Endometrium (tissue), 2 donors: Measurements from ENCODE around the gene KCNG2.

Source experiments
- FAIRE-seq: peaks from 2 replicates; lab custom pipeline; 2012; peaks lifted over from hg19 to GRCh38; lab: Jason Lieb, UNC
- donor health status: control.
- donor health status: control.

The KCNG2 gene

DNA sequence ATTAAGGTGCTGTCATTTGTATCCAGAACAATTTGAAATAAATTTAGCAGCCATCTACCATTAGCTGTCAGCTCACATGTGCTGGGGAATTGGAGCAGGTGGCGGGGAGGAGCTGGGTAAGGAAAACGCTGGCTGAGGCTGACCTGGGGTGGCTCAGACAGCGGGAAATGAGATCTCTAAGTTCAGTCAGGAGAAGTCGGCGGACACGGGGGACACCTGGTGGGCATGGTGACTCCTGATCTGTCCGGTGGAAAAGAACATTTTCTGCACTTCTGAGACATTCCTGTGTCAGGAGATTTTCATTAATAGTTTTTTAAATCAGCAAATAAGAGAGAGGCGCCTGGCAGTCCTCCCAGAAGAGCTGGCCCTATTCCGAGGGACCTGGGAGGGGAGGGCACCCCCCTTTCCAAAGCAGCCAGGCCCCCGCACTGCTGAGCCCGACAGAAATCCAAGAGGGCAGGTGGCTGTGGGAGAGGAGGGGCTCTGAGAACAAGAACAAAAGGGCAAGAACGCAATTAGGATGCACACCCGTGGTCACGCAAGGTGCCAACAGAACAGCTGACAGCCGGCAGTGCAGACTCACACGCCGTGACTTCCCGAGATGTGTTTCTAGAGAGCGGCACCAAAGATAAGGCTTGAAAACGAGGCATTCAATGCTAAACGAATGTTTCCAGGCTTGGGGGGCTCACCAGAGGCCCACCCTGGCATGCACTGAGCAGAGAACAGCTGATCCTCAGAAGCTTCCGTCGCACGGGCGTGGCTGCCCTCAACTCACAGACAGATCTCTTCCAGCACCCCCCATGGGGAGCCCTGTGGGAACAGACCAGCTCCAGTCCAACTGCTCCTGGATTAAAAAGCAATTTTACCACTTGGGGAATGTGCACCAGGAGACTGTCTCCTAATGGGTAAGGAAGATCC is 127.3 kb downstream of the KCNG2 start:
- no peak for FAIRE-seq

DNA sequence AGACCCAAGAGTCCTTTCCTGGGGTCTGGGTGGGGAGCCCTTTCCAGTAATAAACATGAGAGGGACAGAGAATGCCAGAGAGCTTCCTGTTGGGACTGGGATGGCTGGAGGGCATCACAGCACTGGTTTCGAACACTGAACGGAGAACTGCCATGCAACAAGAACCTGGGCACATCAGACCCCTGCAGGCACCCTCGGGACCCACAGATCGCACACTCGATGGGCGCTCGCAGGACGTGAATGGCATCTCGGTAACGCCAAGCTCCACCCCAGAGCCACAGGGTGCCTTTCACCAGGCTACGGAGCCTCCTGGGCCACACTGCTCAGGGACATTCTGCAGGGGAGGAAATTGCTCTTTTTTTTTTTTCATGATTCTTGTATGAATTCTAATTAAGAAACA is 128.6 kb downstream of the KCNG2 start:
- FAIRE-seq = no peak

DNA sequence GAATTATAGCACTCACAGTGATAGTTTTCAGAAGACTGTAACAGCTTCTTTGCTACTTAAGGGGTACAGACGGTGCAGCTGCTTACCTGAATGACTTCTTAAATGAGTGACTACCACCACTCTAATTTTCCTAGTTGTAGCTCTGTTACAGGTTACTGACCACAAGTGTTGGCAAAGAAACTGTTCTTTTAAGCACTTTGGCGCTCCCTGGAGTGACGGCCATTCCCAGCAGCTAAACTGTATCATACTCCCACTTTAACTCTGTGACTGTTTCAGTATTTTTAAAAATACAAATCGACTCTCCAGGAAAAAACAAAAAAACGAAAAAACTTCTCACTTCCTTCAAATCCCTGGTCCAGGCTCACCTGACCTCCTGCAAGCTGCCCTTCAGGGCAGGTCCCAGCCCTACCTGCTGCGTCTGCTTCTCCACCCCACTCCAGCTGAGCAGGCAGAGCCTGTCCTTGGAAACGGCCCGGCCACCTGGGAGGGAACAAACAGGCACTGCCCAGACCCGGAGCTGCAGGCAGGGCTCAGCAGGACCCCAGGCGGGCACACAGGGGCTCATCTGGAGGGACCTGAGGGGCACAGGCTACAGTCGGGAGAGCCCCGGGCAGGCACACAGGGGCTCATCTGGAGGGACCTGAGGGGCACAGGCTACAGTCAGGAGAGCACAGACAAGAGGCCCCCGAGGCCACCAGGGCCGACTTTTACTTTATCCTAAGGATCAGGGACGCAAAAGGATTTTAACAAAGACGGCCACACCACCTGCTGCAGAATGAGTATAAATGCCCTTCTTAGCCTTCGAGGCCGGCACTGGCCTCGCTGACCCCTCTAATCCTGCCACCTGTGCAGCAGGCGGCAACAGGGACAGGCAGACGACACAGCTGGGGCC is 129.2 kb downstream of the KCNG2 start:
- no peak for FAIRE-seq

DNA sequence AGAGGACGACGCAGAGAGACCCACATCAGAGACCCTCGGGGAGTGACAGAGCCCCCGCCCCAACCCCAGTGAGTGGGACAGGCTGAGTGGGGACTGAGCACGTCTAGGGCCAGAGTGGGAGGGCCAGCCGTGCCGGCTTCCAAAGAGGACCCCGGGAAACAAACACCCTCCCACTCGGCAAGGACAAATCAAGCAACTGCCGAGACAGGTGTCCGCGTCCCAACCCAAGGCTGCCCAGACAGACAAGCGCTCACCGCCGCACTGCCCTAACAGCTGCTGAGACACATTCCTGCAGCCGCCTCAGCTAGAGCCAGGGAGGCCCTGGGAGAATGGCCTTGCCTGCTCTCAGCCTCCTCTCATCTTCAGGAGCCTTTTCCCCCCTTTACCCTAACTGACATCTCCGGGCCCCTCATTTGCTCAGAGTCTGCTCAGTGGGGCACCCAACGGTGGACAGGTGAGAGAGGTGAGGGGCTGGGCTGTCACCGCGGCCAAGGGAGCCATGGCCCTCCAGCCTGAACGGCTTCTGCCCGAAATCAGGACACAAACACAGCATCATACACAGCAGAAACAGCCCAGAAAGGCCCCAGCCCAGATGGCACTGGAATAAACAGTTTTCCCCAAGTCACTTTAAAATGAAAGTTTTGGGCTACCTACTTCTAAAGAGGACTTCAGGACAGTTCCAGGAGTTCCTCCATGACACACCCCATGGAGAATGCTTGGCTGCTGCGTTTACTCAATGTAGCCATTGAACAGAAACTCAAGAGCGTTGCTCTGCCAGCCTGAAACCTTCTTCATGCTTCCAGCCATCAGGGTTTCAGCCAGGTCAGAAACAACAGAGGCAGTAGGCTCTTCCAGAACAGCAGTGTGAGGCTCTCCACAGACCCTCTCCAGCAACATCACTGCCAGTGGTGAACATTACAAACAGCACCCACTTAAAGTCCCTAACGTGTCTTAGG is 130.1 kb downstream of the KCNG2 start:
- no peak for FAIRE-seq

DNA sequence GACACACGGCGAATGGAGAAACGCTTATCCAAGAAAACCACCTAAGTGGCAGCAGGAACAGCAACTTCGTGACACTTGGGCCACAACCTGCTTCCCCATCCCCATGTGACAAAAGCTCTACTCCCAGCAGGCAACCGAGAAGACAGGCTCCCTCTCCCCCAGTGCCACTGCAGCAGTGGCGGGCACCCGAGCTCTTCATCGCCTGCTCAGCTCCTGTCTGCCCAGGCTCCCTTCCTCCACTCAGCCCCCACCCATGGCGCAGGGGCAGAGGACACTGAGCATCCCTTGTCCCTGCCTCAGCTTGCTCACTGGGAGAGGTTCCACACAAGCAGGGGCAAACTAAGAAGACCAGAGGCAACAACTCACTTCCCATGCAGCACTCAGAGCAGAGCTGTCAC is 130.8 kb downstream of the KCNG2 start:
- no peak for FAIRE-seq

DNA sequence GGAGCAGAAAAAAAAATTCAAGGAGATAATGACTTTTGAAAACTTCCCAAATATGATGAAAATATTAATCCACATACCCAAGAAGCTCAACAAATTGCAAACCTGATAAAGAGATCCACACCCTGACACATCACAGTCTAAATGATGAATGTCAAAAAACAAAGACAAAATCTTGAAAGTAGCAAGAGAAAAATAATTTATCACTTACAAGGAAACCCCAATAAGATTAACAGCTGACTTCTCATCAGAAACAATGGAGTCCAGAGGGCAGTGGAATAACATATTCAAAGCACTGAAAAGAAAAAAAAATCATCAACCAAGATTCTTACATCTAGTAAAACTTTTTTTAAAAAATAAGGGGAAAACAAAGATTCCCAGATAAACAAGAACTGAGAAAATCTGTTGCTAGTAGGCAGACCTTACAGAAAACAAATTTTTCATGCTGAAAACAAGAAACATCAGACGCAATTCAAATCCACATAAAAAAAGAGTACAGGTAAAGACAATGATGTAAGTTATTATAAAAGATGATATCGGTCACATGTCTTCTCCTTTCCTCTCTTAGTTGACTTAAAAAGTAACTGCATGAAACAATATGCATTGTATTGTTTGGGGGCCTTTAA is 132.4 kb downstream of the KCNG2 start:
- no peak for FAIRE-seq

DNA sequence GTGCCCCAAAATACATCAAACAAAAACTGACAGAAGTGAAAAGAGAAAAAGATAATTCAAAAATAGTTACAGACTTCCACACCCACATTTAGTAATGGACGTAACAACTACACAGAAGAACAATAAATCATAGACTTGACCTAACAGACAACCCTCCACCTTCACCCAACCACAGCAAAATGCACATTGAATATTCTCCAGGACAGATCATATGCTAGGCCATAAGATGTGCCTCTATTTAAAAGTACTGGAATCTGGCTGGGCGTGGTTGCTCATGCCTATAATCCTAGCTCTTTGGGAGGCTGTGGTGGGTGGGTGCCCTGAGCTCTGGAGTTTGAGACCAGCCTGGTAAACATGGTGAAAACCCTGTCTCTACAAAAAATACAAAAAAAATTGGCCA is 133.7 kb downstream of the KCNG2 start:
- FAIRE-seq = no peak

DNA sequence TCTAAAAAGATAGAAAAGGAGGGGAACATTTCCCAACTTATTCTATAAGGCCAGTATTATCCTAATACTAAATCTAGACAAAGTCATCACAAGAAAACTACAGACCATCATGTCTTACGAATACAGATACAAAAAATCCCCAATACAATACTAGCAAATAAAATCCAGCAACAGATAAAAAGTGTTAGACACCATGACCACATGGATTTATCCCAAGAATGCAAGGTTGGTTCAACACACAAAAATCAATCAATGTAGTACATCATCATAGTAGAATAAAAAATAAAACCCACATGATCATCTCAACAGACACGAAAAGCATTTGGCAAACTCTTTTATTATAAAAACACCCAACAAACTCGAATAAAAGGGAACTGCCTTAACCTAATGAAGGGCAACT is 135.2 kb downstream of the KCNG2 start:
- FAIRE-seq = no peak

DNA sequence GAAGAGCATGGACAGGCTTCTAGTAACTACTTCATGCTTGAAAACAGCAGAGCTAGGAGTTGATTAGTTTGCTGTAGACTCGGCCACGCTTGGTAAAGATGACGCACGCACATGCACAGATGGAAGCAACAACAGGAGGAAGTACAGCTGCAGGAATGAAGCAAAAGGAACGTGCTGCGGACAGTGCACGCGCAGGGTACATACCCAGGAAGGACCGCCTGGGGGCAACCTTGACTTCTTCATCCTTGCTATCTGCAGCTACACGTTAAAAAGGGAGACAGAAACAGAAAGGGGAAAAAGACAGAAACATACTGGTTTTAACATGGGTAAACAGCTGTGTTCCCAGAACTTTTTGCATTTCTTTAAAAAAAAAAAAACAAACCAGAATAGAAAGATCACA is 136.0 kb downstream of the KCNG2 start:
- FAIRE-seq = no peak

DNA sequence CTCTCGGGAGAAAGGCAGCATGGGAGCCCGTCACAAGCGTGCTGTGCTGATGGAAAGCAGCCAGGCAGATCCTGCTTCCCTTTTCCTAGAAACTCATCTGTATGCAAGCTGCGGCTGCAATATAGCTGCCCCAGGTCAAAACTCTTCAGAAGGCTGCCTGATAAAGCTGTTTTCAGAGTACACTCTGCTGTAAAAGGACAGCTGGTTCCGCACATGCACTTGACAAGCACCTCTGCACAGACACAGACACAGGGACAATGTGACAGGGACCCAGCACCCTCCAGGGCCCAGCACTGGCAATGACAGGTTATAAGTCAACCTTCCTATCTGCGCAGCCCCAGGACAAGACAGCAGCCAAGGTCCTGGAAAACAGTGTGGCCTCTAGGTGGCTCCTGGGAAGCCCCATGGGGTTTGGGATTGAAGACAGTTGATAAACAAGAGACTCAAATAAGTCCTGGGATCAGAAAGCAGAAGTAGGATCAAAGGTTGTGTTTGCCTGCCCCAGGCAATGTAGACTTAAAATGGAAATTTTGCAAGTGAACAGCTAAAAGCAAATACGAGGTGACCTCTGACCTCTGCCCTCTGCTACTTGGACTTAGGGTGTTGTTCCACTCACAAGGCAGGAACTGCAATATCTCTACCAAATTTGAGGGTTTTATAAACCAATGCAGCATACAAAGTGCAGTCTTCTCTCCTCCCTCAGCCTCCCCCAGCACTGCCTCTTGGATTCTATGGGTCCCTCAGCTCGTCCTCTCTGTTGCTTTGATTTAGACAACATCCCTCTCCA is 136.8 kb downstream of the KCNG2 start:
- no peak for FAIRE-seq

DNA sequence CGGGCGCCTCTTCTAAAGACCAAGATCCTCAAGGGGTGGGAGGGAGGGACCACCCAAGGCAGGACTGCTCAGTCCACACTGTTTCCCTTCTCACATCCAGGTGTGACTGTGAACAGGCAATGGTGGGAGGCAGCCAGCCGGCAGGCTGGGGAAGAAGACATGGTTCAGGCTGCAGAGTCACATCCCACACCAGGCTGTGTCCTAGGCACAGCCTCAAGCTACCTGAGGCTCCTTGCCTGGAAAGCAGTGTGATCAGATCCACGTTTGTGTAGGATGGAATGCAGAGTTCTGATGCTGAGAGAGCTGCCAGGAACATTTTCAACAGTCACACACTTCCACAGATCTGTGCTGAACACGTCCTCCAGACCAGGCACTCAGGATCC is 137.4 kb downstream of the KCNG2 start:
- no peak for FAIRE-seq

DNA sequence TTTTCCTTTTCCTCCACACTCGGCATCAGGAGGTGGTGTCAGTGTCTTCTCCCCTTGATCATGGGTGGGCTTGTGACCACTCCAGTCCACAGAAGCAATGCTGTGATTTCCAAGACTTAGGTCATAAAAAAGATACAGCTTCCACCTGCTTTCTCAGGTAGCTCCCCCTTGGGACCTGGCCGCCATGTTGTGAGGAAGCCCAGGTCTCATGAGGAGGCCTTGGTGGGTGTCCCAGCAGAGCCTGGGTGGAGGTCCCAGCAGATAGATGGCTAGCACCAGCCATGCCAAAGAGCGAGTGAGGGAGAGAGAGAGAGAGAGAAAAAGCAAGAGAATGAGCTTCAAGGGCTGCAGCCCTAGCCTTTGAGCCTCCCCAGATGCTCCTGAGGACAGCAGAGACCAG is 137.8 kb downstream of the KCNG2 start:
- FAIRE-seq = no peak

DNA sequence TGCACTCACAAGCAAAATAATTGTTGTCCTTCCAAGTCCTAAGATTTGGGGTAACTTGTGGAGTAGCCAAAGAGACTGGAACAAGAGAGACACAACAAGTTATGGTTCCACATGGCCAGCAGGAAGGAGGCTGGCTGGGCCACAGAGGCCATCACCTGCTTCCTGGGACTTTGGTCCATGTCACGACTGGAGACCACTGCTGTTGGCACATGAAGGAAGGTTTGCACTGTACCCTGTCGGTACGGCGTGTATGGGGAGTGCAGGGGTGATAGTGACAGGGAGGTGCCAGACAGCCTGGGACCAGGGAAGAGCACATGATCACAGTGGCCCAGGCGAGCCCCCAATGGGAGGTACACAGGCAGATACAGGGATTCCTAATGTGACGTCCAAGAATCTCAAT is 138.2 kb downstream of the KCNG2 start:
- no peak for FAIRE-seq

DNA sequence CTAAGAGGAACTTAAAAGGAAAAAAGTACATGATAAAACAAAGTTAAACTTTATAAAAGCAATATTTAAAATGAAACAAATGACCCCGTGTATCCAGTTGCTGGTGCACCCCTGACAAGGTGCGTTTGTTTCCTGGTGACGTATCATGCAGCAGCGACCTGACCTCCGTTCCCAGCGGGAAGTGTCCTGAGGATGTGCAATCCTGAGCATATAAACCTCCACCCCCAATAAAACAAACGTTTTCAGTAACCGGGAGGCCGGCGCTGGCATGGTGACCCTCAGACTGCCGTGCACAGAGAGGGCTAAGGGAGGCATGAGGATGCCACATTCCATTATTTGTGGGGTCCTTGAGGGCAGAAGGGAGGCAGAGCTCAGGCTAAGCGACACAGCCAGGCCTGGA is 138.9 kb downstream of the KCNG2 start:
- no peak for FAIRE-seq

DNA sequence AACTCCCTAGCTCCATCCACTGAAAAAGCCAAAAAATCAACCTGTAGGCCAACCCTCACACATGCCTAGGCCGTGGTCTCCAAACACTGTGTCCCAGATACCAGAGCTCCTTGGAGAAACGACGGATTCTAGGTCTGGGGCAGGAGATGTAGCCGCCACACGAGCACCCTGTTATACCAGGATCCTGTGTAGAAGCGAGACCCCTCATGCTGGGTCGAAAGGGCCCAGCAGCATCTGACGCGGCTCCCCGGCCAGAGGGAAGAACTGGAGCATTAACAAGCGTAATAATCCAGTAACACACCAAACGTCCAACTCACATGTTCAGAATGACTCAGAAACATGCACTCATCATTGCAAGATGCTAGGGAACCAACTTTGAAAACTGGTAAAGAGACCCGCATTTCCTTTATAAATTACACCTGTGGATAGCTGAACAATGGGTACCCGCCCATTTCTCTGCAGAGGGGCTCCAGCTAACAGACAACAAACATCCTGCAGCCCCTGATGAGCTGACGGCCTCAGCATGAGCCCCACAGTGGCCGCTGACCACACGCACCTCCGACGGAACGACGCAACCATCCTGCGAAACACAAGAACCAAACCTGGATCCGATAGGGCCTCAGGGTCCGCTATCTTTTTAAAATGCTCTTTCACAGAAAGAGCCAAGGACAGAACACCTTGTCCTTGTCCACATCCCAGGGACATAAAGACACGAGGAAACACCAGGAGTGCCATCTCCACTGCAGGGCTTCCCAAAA is 139.5 kb downstream of the KCNG2 start:
- no peak for FAIRE-seq

DNA sequence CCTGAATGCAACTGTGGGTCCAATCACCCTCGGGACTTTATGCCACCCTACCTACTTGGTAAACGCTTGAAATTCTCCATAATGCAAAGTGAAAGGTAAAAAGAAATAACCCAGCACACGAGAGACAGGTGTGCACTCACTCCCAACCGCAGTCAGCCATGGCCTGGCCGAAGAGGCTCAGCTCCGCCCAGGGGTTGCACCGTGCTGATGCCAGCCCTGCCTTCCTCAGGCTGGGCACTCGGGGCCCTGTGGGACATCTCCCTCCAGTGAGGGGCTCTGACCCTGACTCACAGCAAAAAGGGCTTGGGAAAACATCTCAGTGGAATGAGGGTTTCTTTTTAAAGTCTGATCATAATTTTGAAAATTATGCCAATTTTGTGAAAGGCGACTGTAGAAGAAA is 140.5 kb downstream of the KCNG2 start:
- FAIRE-seq = no peak

DNA sequence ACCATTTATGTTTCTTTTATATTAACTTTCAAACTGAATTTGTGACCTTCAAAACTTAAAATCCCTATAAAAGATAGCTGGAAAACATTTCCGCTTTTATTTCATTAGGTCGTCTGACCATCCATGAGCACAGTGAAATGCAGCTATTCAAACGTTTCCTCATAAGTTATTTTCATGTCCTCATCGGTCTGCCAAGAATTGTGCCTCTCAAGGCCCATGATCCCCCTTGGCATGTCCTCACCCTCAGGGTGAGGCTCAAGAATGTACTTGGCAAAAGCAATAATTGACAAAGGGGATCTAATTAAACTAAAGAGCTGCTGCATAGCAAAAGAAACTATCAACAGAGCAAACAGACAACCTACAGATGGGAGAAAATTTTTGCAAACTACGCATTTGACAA is 141.4 kb downstream of the KCNG2 start:
- no peak for FAIRE-seq

DNA sequence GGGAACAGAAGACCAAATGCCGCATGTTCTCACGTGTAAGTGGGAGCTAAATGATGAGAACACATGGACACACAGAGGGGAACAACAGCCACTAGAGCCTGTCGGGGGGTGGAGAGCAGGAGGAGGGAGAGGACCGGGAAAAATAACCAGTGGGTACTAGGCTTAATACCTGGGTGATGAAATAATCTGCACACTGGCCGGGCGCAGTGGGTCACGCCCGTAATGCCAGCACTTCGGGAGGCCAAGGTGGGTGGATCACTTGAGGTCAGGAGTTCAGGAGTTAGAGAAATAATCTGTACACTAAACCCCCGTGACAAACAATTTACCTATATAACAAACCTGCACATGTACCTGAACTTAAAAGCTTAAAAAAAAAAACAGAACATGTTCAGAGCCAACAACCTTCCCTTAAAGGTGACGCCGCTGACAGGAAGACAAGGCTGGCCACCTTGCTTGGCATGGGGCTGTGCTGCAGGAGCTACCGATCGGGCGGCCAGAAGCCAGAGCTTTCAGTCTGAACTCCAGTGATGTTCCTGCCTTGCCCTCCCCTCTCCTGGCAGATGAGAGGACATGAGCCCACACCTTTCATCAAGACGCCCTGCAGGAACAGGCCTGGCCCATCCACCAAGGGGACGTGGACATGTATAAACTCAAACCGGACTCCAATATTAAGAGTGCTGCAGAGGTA is 142.5 kb downstream of the KCNG2 start:
- FAIRE-seq = no peak

DNA sequence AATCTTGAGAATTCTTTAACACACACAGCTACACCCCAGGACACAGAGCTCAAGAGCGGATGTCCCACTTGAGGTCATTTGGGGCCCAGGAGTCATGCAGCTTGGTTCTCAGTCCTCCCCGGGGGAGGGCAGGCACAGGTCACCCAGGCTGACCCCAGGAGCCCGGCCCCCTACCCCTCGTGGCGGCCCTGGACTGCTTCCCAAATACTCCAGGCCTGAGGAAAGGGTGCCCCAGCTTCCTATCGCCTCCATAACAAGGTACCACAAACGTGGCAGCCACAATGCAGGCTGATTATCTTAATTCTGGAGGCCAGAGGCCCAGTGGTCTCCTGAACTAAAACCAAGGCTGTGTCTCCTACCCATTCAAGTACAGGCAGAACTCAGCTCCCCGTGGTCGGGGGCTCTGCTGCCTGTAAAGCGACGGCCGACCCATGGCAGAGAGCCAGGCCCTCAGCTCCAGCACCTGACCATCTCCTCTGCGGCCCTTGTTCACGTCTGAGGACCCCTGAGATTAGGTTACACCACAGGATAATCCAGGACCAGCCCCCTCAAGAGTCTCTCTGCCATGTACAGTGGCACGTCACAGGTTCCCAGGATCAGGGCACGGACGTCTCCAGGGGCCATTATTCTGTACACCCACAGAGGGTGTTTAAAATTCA is 143.2 kb downstream of the KCNG2 start:
- no peak for FAIRE-seq
